ENCODE measurements around the gene UBA7.
"Not testable (repeated sequence)": the region's sequence is repeated elsewhere in the genome, so short reads cannot be mapped to it uniquely, and the experiment has no call there.

Gene UBA7, protein sequence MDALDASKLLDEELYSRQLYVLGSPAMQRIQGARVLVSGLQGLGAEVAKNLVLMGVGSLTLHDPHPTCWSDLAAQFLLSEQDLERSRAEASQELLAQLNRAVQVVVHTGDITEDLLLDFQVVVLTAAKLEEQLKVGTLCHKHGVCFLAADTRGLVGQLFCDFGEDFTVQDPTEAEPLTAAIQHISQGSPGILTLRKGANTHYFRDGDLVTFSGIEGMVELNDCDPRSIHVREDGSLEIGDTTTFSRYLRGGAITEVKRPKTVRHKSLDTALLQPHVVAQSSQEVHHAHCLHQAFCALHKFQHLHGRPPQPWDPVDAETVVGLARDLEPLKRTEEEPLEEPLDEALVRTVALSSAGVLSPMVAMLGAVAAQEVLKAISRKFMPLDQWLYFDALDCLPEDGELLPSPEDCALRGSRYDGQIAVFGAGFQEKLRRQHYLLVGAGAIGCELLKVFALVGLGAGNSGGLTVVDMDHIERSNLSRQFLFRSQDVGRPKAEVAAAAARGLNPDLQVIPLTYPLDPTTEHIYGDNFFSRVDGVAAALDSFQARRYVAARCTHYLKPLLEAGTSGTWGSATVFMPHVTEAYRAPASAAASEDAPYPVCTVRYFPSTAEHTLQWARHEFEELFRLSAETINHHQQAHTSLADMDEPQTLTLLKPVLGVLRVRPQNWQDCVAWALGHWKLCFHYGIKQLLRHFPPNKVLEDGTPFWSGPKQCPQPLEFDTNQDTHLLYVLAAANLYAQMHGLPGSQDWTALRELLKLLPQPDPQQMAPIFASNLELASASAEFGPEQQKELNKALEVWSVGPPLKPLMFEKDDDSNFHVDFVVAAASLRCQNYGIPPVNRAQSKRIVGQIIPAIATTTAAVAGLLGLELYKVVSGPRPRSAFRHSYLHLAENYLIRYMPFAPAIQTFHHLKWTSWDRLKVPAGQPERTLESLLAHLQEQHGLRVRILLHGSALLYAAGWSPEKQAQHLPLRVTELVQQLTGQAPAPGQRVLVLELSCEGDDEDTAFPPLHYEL

DNA sequence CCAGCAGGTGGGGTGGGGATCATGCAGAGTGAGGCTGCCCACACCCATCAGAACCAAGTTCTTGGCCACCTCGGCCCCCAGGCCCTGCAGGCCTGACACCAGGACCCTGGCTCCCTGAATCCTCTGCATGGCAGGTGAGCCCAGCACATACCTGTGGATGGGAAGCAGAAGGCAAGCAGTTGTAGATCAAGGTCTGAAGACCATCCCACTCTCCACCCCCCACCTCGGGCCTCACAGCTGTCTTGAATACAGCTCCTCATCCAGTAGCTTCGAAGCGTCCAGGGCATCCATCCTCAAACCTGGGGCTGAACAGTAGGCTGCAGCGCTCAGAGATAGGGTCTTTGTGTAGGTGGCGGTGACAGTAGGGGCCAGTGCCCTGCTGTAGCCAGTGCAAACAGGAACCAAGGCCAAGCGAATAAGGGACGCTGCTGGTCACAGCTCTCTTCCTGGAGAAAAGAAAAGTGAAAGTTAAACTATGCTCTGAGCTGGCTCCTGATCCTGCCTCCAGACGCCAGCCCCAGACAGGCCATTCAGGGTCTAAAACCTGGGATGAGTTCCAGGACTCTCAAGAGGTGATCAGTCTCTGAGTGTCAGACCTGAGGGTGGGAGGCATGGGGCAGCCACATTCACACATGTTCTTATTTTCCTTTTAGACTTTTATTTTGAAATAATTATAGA lies at the start of gene UBA7:
TSS of gene UBA7 (minus strand) at position 457 of the 678 bp plus-strand sequence. CDS start at position 291, 166 bp downstream.
- DNase-seq = no peak

DNA sequence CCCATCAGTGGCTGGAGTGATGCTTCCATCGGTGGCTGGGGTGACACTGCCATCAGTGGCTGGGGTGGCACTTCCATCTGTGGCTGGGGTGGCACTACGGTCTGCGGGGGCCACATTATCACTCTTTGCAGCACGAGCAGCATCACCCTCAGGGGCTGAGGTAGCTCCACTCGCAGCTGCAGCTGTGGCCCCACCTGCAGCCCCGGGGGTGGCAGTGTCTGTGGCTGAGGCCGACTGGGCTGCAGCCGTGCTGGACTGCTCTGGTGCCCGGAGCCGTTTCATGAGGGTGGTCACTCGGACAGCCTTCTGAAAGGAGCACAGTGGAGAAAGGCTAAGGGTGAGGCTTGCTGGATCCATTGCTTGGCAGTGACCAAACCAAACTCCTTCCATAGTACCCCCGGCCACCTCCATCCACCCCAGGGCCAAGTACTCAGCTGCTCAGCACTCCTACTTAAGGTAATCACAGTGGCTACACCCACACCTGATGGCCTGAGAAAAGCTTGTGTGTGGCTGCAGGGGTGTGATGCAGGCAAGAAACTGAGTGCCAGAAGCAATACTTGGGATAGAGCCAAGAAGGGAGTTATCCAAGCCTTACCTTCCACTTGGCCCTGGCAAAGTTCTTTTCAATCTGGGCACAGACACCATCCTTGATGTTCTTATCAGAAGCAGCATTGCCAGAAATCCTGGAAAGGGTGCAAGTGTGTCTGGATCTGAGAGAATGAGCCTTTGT lies 46.0 kb upstream of the UBA7 start:
- no peak for DNase-seq

DNA sequence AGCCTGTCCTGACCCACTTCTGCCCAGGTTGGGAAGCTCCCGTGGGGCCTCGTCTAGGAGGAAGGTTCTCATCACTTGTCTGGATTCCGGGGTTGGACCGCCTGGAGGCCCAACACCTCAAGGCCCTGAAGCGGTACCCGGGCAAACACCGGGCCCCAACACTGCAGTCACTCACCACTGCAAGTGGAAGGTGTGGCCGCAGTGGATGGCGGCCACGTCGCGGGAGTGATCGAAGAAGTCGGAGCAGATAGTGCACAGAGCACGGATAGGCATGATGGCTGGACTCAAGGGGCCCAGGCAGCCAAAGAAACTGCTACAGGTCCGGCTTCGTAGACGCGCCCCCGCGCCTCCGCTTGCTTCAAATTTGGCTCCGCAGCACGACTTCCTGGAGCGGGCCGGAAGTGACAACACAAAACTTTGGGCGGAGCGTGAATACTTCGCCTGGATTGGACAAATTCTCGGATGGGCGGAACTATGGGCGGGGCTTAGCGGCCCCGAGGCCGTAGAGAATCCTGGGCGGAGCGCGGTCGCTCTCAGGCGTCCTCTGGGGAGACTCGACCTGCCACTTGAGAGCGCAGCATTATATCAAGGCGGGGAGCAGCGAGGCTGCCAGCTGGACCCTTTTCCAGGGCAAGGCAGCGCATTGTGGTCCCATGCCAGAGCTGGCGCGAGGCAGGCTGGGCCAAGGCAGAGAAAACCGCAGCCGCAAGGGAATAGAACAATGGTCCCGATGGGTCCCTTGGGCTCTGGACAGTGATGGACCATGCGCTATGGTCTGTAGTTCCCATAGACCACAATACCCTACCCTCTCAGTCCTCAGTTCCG lies 42.6 kb upstream of the UBA7 start, which contains the start of gene TRAIP:
TSS of gene TRAIP (minus strand) at position 384 of the 825 bp plus-strand sequence. CDS start at position 273, 111 bp downstream.
- DNase-seq = peak; percentile 86

DNA sequence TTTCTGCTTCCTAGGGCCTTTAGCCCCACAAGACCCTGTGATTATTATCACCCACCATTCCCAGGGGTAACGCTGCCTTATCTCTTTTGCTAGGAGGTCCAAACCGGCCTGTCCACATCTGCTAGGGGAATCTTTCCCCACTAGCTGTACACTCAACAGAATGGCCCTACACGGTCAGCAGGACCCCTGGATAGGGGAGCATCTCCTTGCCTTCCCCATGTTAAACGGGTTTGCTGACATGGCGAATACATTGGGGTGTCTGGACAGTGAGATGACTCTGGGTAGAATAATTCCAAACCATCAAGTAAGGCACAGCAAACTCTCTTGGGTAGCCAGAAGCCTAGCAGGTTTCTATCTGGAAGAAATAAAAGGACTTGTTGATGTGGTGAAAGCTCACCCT lies 41.9 kb upstream of the UBA7 start:
- DNase-seq = no peak

DNA sequence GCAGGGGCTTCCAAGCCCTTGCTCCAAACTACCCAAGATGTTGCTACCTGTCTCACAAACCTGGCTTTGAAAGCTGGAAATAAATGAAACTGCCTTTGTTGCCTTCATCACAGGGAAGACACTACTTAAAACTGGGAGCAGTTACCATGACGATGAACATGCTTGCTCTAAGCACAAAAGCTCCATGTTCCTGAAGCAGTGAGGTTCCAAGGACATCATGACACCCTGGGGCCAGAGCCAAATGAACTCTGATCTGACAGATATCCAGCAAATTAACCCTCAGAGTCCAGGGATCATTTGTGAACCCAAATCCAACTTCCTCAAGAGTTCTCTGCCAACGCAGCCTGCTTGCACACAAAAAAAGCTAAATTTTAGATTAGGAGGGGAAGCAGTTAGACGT lies 31.9 kb upstream of the UBA7 start:
- DNase-seq = no peak

DNA sequence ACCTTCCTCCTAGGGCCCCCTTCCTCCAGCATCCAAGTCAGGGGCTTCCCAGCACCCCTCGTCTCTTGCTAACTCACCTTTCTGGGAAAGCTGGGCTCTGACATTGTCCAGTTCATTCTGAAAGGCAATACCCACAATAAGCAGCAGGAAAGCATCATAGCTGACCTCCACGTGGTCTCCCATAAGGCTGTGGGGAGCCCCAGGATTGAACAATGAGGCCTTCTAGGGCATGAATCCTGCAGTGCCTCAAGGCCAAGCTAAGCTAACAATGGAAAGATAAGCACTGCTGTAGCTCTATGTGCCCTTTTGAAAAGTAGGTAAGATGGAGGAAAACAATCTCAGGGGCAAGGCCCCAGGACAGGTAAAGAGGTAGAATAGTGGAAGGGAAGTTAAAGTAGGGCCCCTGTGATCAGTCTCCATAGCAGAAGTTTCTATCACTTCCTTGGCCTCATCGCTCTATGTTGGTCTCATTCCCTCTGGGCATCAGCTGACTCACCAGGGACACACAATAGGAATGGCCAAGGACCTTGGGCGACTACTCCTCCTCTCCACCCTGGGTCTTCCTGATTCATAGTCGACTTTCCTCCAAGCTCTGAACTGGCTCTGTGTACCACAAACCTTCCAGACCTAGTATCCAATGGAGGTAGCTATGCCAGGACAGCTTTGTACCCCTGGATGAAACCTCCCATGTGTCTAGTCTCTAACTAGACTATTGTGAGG lies 30.9 kb upstream of the UBA7 start:
- DNase-seq = no peak

DNA sequence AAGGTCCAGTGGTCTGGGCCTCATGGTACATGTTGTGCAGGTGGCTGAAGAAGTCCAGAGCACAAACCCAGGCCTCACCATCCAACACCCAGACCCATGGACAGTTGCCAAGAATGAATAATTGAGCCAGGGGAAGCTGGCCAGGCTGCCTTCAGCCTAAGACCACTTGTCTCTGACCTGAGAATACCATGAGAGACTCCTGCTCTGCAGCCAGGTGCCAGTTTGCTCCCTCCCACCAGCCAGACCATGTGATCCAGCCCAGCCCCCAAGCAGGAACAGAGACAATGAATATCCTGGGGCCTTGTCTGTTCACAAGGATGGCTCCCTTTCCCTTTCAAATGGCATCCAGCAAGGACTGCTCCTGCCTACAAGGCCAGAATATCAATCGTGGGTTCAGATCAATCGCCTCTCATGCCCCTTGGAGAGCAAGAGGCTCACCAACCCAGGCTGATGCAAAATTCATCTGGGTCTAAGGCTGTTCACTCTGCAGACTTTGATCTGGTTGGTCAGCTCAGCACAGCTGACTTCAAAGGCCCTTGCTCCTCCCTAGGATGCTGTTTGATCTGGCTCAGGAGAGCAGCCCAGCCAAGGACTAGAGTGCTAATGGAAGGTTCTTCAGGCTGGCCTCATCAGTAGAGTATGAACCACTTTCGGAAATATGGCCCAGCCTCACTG lies 29.2 kb upstream of the UBA7 start:
- DNase-seq = no peak

DNA sequence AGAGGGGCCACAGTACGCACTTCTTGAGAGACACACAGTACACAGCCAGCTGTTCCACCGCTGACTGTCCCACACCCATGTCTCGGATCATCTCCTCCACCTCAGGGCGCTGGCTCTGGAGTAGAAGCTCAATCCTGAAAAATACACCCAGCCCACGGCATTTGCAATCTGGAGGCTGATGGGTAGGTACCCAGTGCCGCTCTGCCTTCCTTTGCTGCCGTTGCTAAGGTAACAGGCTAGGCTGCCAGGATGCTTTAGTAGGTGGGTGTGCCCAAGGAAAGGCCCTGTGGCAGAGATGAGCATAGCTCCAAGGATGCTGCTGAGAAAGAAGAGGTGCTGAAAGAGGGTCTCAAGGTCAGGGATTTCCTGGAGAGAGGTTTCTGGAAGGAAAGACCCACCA lies 28.1 kb upstream of the UBA7 start:
- DNase-seq = no peak

DNA sequence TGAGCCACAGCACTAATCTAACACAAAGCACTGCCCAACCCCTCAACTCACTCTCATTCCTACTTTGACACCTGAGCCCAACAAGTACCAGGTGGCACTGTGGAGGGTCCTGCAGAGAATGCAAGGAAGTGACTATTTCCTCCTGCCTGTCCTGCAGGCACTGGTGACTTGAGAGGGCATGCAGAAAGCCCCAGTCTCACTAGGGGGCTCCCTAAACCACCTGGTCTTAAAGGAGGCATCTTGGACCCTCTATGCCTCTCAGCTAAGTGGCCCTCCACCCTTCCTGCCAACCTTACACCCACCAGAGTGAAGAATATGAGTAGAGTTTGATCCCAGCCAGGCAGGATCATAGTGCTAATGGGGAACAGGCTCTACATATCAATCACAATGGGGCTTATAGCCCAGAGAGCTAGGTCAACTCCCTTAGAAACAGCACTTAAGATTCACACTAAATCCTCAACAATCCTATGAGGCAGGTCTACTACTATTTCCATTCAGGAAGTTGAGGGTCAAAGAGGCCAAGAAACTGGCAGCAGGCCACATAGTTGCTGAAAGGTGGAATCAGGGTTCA lies 27.5 kb upstream of the UBA7 start:
- no peak for DNase-seq

DNA sequence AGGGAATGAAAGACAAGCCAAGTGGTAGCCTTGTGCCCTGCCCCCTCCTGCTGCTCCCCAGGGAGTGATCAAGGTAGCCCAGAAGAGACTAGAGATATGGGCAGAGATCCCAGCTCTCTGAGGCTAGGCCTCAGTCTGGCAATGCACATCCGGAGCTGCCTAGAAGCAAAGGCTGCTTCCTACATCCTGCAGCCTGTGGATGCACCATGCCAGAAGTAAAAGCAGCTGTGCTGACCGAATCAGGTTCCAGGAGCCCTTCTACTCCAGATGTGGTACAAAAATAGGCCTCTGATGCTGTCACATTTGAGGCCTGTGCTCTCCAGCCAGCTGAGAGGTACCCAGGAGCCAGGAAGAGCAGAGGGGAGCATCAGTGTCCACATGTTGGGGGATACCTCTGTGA lies 26.6 kb upstream of the UBA7 start:
- no peak for DNase-seq

DNA sequence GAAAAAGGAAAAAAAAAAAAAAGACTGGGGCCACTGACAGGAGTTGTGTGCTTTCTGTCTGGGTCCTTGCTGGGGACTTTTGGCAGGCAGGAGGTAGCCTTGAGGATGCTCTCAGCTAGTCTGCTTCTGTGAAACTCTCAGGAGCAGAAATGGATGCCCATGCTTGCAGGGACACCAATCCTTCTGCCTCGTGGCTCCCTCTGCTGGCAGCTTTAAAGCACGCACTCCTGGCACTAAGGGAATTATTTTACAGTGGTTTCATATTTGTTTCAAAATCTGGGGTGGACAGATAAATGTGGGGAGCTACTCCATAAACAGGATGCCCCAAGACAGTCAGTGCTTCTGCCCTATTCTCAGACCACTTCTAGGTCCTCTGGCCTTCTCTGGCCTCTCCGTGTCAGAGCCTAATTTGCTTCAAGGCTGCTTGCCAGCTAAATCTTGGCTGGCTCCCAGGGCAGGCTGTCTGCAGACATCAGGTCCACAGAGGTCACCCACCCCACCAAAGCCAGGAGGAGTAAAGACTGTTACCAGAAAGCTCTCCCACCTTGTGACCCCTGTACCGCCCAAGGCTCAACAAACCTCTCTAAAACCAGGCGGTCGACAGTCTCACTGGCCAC lies 25.5 kb upstream of the UBA7 start:
- DNase-seq = peak; percentile 39

DNA sequence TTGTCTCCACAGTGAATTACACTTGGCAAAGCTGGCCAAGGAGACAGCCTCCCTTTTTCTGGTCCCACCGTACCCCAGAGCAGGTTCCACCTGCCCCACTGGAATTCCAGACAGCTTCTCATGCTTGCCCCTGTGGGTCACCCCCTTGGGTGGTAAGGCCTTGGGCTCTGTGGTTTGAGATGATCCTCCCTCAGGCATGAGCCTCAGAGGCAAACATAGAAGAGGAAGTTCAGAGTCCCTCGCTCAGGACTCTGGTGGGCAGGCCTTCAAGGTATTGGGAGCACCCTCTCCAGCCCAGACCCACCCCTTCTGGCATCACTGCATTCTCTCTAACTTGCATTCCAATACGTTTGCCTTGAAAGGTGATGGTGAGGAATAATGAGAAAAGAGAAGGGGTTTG lies 17.6 kb upstream of the UBA7 start:
- no peak for DNase-seq

DNA sequence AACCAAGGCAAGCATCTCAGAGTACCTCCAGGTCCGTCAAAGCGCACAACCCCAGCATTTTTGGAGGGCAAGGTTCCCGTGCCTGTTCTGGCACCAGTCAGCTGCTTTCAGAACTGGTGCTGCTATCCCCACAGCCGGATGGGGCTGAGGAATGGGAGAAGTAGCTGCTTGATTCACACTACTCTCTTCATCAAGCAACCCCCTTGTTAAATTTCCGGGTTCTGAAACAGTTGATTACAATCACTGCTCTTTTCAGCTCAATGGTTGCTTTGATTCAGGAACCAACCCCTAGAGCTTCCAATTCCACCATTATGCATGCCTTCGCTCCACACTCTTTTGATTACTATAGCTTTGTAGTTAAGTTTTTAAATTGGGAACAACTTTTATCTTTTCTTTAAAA lies 12.3 kb upstream of the UBA7 start:
- no peak for DNase-seq

DNA sequence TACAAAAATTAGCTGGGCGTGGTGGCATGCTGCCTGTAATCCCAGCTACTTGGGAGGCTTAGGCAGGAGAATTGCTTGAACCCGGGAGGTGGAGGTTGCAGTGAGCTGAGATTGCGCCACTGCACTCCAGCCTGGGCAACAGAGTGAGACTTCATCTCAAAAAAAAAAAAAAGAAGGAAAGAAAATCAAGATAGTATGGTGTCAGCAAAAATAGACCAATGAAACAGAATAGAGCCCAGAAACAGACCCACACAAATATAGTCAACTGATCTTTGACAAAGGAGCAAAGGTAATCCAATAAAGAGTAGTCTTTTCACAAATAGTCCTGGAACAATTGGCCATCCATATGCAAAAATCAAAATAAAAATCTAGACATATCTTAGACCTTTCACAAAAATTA lies 9.4 kb upstream of the UBA7 start:
- DNase-seq = not testable (repeated sequence)

DNA sequence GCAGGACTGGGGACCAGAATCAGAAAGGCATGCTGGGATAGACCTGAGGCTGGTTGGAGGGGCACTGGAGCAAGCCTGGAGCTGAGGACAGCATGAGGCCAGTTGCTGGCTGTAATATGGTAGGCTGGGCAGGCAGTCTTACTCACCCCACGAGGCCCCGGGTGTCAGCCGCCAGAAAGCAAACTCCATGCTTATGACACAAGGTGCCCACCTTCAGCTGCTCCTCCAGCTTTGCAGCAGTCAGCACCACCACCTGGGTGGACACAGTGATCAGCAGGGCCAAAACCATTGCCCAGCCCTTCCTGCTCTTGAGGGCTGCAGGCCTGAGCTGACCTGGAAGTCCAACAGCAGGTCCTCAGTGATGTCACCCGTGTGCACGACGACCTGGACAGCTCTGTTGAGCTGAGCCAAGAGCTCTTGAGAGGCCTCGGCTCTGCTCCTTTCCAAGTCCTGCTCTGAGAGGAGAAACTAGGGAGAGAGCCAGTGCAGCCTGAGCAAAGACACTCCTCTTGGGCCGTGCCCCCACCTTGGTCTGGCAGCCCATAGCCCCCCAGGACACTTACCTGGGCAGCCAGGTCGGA lies 747 bp downstream of the UBA7 start:
- DNase-seq = no peak

DNA sequence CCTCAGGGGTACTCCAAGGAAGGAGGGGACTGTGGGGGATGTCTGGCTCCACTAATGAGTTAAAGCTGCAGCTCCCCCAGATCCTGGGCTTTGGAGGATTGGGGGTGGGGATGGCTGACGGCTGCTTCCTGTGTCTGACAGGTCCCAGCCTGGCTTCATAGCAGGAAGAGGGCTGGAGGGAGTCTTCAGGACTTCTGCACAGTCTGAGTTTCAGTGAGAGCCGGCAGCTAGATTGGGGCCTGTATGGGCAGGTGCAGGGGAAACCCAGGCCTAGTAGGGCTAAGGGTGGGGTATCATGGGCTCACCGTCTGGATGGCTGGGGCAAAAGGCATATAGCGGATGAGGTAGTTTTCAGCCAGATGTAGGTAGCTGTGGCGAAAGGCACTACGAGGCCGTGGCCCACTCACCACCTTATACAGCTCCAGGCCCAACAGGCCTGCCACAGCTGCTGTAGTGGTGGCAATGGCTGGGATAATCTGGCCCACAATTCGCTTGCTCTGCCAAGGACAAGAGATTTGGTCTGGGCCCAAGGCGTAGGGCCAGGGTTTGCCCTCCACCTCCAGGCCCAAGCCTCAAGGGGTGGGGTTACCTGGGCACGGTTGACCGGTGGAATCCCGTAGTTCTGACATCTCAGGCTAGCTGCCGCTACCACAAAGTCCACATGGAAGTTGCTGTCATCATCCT lies 6.2 kb downstream of the UBA7 start:
- DNase-seq = no peak

DNA sequence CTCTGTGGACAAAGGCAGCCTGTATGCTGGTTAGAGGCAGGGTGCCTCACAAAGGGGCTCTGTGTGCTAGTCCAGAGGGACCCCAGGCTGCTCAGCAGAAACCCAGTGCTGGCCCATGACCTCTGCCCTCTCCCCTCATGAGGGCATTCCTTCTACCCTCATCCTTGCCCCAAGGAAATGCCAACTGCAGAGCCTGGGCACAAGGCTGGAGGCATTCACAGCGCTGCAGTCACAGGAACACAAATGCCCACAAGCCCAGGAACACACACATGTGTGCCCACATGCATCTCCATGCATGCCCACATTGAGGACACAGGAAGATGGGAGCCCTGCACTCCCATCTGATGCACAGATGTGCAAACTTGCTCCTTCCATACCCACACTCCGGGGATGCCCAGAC lies 6.9 kb downstream of the UBA7 start:
- no peak for DNase-seq
